Globus pallidus (tissue), 1 donor: ENCODE data around the gene TANGO2.

Experiments used
- DNase-seq: peaks from one replicate; pipeline ENCODE4 v3.0.0-alpha.2; 2015; ENCODE audit warnings: low spot score

Gene TANGO2

DNA sequence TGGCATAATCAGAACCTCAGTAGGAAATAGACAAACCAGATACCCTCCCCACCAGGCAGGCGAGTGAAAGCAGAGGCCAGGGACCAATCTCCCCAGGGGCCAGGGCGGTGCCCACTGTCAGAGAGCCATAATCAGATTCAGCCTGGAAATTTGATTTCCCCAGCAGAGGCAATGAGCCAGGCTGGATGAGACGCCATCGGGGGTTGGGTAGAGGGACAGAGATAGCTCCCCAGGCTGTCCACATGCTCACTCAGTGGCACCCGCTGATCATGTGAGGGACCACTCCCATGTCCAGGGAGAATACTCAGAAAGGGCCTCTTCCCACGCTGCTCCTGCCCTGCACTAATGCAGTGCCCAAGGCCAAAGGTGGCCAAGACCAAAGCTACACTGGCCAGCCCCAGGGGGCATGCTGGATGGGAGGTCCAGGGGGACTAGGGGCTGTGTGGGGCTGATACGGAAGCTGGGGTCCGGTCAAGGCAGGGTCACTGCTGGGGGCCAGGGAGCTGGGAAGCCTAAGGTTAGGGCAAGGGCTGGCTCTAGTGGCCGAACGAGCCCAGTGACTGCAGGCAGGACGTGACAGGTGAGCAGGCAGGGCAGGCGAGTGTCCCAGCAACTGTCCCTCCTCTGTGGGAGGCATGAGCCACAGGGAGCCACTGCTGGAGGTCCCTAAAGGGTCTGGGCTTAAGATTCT is 24.1 kb upstream of the TANGO2 start:
- no peak for DNase-seq

DNA sequence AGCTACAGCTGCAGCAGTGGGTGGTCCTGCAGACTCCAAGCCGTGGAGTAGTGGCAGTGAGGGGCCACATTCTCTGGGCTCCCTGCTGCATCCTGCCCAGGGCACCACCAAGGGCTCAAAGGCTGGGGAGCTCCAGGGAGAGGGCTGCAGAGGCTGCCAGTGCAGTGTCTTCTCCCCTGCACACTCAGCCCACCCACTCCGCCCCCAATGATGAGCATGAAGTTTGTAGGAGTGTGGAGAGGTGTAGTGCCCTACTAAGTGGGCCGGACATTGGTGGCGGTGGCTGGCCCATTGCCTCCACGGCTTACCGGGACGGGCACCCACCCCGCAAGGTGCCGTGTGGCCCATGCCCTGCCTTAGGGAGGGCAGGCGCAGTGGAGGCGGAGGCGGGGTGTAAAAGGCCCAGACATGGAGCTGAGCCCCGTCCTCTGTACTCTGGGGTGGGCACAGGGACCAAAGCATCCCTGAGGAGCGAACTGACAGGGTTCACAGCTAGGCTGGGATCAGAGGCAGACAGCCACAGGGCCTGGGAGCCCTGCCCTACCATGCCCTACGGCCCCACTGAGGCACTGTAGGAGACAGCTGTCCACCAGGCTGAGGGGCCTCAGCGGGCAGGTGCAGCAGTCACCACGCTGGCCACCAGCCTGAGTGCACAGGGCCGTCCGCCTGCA is 23.2 kb upstream of the TANGO2 start:
- DNase-seq: no peak

DNA sequence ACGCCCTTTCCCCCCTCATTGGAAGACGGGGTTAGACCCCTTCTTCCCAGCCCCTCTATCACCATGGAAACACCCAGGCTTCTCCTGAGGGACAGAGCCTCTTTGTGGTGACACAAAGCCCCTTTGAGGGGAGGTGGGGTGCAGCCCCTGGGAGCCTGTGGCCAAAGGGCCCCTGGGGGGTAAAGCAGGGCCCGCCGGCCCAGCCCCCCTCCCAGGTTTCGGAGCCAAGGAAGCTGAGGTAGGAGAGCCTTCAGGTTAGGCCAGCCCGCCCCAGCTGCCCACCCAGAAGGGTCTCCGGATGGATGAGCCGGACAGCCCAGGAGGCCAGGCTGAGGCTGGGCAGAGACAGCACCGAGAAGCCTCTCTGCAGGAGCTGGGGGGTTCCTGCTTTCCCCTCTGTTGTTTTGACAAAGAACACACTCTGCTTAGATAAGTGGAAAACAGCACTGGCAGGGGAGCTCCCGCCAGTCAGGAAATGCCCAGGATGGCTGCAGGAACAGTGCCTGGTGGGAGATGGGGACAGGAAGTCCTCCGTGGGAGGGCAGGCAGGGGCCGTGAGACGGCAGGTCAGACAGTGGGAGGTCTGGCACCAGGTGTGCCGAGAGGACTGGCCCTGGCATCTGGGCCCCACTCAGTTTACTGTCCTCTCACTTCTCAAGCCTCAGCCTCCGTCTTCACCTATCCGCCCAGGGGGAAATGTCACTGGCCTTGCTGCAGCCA is 22.5 kb upstream of the TANGO2 start:
- no peak for DNase-seq

DNA sequence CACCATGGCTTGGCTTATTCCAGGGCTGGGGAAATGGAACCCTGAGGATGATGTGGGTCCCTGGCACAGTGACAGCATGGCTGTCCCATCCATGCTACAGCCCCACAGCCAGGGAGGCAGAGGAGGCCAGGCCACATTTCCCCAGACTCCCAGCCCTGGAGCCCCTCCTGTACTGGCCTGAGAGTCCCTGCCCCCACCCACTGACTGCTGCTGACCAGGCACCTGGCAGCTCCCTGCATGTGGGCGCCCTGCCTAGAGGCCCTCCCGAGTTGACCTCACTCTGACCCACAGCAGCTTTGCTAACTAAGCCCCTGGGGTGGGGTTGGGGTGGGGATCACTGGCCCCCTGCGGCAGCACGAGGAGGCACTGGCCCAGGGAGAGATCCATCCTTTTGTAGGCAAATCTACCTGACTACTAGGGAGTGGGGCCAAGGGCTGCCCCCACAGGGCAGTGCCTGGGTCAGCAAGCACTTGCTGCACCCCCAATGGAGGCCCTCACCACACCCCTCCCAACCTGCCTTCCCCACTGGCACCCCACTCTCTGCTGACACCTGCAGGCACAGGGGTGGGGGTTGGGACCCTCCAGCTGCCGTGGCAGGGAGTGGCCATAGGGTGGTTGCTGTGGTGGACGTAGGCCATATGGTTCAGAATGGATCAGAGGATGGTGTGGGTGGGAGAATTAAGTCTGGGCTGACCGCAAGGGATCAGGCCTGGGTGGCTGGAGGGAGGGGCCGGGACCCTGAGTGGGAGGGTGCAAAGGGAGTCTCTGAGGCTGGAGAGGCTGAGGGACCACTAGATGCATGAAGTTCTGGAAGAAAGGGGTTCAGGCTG is 21.7 kb upstream of the TANGO2 start:
- DNase-seq: no peak

DNA sequence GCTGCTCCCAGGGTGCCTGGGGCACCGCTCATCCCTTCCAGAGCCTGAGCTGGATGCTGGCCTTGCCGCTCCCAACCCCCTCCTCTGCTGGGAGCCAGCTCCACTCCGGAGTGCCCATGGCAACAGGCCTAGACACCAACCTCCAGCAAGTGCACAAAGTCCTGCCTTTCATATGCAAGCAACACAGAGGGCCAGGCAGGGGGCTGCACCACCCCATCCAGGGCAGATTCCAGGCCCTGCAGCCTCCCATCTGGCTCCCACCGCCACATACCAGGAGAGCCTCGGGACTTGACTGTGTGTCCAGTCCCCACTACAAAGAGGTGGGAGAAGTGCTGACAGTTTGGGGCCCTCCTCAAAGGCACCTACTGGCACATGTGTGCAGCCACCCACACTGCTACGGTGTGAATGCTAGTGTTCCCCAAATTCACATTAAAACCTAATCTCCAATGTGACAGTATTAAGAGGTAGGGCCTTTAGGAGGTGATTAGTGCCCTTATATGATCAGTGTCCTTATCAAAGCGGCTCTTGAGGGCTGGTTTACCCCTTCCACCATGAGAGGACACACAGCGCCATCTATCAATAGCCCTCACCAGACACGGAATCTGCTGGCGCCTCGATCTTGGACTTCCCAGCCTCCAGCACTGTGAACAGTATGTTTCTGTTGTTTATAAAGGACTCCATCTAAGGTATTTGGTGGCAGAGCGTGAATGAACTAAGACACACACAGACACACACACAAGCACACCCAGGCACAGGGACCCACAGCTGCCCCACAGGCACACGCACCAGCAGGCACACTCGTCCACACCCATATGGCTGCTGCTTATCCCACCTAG is 20.4 kb upstream of the TANGO2 start:
- DNase-seq: peak; percentile 46

DNA sequence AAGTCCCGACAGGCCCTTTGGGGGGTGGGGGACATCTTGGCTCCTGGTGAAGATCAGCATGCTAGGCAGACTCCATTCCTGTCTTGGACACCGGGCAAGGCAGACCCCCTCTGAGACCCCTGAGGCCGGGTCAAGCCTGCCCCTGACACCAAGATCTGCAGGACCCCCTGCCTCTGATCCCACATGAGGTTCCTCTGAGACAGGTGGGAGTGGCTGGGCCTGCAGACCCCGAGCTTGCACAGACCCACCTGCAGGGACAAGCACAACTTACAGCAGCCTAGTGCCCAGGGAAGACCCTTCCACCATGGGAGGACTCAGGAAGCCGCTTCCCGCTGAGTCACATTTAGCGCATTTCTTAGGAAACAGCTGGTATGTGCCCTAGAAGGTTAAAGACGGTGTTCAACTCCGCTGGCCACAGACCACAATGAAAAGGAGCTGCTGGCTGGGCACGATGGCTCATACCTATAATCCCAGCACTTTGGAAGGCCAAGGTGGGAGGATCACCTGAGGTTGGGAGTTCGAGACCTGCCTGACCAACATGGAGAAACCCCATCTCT is 19.8 kb upstream of the TANGO2 start:
- no peak for DNase-seq

DNA sequence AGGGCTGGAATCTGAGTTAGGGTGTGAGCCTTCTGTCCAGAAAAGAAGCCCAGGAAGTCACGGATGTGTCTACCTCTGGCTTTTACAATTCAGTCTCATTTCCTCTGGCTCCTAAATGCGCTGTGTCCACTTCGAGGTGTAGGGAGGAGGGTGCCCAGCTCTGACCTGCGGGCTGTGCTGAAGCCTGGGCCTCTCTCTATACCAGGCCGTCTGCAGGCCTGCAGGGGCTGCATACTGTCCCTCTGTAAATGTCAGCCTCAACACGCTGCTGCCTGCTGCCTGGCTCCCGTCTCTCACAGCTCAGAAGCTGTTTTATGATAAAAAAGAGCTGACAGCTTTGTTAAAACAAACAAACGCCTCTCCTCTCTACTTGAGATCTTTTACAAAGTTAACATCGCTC is 18.8 kb upstream of the TANGO2 start:
- no peak for DNase-seq

DNA sequence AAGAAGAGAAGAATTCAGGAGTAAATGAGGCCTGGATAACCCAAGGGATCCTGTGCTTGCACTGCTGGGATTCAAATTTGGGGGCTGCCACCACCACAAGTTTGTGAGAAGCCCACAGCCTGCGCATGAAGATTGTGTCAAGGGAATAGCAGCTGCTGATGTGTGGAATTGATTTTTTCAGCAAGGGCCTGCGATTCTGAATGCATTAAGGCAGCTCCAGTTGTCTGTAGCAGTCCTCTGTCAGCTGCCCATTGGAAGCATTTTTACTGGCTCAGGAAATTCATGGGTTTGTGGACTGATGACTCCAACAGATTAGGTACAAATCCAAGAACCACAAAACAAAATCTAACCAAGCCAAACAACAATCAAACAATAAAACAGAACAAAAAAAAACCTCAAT is 18.3 kb upstream of the TANGO2 start:
- DNase-seq: no peak

DNA sequence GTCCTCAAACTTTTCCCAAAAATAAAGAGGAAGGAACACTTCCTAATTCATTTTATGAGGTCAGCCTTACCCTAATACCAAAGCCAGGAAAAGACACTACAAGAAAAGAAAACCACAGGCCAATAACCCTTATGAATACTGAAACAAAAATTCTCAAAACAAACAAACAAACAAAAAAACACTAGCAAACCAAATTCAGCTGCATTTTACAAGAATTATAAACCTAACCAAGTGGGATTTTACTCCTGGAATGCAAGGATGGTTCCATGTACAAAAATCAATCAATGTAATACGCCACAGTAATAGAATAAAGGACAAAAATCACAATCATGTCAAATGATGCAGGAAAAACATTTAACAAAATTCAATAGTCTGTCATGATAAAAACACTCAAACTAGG is 17.6 kb upstream of the TANGO2 start:
- no peak for DNase-seq

DNA sequence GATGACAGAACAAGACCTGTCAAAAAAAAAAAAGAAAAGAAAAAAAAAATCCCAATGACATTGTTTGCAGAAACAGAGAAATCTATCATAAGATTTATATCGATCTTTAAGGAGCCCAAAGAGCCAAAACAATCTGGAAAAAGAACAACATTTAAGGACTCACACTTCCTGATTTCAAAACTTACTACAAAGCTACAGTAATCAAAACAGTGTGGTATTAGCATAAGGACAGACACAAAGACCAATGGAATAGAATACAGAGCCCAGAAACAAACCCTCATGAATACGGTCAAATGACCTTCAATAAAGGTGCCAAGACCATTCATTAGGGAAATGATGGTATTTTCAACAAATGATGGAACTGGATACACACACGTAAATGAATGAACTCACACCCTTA is 16.4 kb upstream of the TANGO2 start:
- DNase-seq: no peak

DNA sequence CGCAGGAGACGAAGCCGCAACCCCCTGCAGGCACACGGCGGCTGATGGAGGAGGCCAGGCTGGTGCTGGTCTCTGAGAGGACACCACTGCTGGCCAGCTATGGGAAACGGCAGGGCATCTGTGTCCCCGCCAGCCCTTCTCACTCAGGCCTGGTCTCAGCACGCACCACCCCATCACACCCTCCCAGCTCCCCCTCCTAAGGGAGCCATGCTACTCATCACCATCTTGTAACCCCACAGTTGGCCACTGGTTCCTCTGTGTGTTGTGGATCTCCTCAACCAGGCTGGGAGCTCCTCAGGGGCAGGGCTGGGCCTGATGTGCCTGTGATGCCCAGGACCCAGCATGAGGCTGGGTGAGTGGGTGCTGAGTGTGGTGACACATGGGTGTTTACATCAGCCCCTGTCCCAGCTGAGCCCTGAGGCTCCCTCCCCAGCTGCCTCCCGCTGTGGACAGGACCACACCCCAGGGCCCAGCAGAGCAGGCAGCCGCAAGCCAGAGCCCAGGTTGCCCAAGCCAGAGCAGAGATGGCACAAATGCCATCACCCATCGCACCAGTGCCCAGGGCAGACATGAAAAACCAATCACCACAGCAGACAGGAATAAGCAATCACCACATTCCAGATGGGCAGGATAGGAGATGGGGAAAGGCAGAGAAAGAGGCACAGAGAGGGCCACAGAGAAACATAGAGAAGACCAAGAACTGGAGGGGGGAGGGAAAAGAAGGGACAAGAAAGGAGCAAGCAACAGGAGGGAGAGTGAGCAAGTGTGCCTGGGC is 12.5 kb upstream of the TANGO2 start:
- no peak for DNase-seq

DNA sequence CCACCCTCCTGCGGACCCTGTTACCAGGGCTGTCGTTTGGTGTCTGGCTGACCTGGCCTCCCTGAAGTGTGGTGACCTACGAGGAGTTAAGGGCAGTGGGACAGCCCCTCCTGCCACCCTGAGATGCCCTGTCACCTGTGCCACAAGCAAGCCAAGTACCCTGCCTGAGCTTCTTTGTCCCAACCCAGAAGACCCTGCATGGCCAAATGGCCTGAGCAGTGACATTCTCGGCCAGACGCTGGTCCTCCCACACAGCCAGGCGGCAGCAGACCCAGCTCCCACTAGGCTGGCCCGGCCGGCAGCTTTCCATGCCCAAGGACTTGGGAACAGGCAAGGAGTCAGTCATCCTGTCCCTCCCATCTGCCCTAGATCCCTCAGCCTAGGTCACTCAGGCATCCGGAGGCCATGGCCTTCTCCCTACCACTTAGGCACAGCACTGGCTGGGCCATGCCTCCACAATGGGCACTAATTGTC is 11.9 kb upstream of the TANGO2 start:
- DNase-seq: no peak

DNA sequence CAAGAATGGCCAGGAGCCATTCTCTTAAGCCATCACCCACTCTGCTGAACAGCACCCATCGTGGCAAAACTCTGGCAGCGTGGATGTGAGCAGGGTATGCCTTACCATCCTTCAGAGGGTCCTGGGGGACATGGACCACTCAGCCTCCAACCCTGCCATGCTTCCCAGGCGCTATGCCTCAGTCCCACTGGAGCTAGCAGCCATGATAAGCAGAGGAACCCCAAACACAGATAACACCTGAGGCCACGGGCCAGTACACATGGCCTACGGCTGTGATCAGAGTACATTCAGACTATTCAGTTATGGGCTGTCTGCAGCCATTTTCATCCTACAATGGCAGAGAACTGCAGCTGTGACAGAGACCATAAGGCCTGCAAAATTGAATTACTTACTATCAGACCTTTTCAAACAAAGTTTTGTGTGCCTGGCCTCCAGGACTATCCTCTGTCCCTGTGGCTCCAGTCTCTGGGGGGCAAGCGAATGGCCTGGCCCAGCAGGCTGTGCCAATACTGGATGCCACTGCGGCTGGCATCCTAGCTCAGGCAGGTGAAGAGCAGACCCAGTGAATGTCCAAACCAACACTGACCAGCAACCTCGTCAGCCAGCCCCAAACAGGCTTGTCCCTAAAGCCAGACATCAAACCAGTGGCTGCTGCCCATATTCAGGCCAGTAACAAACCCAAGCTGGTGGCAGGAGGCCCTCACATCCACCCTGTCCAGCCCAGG is 11.2 kb upstream of the TANGO2 start:
- DNase-seq: no peak

DNA sequence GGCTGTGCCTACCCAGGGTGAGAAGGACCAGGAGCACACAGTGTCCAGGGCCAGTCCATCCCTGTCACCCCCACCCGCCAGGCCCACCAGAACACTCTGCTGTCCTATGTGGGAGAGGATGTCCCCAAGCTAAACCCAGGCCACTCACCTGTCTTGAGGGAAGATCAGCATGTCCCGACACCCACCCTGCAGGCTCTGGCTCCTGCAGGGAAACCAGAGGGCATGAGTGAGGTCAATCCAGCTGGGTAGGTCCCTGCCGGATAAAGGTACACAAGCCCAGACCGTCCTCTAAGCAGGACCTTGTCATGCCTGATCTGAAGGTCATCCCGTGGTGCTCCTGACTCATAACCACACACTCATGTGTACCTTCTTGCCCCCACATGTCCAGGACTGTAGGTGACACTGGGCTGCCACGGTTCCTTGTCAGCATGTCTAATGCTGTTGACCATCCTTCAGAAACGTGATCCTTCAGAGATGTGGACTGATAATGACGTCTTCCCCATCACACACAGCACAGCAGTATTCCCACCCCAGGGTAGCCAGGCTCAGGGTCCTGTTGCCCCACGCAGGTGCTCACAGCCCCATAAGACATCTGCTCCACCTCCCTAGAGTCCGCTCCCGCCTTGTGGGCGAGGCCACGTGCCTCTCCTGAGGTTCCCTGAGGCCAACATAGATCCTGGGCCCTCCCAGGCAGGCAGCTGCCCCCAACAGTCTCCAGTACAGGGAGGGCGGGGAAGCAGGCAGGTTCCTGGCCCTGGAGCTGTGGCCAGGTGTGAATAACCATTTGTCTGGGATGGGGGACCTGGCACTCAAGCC is 10.4 kb upstream of the TANGO2 start:
- DNase-seq: no peak

DNA sequence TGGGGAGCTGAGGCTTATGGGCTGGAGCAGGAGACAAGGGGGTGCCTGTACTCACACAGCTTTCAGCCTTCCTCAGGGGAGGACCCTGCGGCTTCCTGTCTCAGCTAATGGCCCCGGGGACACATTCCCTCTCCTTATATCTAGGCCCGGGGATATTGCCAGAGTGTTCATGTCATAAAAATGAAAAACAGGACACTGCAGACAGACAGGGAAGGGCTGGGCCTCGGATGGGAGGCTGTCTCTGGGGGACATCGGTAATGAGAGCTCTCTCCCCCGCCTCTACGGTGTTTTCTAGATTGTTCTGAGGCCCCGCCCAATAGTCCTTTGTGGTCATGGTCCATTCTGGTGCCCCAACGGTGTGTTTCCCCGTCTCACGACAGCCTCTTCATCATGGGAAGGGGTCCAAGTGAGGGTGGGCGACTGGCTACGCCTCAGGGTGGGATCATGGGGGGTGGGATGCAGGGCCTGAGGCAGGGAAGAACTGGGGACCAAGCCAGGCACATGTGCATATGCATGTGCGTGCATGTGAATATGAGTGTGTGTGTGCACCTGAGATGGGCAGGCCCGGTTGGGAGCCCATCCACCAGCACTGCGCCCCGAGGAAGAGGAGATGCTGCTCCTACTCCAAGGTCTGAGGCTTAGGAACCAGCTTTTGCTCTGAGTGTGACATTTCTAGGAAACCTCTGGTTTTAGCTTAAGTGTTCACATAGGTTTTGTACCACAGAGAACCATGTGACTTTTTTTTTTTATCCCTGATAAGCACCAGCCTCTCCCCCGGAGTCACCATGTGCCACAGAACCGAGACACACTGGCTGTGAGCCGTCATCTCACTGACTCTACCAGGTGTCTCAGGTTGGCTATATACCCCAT is 9.6 kb upstream of the TANGO2 start:
- DNase-seq: no peak

DNA sequence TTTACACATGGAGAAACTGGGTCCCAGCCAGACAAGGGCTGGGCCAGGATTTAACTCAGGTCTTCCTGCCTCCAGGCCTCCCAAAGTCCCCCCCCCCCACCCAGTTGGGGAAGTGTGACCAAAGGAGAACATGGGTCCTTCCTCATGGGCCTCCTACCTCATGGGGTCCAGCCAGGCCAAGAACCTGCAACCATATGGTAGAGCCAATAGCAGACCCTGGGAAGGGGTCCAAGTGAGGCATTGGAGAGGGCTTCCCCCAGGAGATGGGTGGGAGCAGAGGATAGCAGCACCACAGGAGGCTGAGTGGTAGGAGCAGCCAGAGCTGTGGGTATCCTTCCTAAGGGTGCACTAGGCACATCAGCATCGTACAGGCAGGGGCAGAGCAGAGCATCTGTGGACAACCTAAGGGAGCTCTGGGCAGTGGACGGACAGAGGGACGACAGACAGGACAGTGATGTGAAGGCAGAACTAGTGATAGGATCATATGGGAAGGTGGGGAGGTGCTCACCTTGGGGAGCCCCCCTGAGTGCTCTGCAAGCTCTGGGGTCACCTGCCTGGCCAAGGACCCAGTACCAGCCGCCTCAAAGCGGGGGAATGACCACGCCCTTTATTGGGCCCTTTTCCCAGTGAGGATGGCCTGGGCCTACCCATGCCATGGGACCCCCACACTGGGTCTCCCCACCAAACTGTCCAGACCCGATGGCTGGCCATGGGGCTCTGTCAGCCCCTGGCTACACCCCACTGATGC is 8.7 kb upstream of the TANGO2 start:
- no peak for DNase-seq

DNA sequence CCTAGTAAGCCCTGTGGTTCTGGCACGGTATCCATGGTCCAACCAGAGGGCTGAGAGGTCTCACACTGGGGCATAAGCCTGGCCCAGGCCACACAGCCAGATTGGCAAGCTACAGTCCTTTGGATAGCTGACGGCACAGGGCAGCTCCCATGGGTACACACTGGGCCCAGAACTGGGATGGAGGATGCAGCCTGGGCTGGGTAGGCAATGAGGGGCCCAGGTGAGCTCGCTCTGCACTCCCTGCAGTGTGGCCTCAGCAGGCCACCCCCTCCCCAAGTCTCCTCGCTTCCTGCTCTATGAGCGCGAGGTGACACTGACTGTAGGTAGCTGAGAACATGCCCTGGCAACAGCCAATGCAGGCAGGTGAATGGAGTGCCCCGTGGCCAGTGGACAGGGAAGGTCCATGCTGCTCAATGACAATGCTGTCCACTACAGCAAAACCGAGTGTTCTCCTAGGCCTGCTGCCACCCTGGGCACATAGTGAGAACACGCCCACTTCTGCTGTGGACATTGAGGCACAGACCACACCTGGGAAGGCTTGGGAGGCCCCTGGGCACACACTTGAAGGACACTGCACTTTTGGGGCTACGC is 8.1 kb upstream of the TANGO2 start:
- DNase-seq: no peak
